ENCODE results near the gene CORT. TPM values are rescaled to one million over a fixed set of nuclear protein-coding genes. Genes with fewer than 3 reads are reported as not detected.

Gene CORT
- total and polyA plus RNA-seq, 2 donors: 0.26 to 0.43 TPM

GRCh38 chr1:10498231-10498630 is 48.4 kb downstream of the CORT start:
- Histone ChIP-seq H3K27ac (ENCODE audit: low read depth) (no peak overlapping the region), H3K4me3 (ENCODE audit: low read depth, low read length) (no peak overlapping the region), H3K4me1 (ENCODE audit: insufficient read depth) (no peaks in the 10 kb centered on the region), H3K36me3 (ENCODE audit: insufficient read depth) (no peaks in the 10 kb centered on the region)
- WGBS: 85% methylated on average over 8 of the region's 8 CpGs
- DNase-seq (ENCODE audit: extremely low spot score): no peak

Other genes with a start within 250 kb of the CORT start
- gene KIF1B, start 239.5 kb upstream of the CORT start, total RNA-seq: 96.0 TPM
- gene KIF1B, start 239.5 kb upstream of the CORT start, polyA plus RNA-seq: 17.2 TPM
- gene PGD, start 51.0 kb upstream of the CORT start, total RNA-seq: 19.5 TPM
- 65.3 TPM for gene PGD, start 51.0 kb upstream of the CORT start, polyA plus RNA-seq
- gene CENPS, start 19.6 kb upstream of the CORT start, total RNA-seq: 6.1 TPM
- gene CENPS, start 19.6 kb upstream of the CORT start, polyA plus RNA-seq: 13.8 TPM
- gene DFFA, start 22.5 kb downstream of the CORT start, total RNA-seq: 26.8 TPM
- gene DFFA, start 22.5 kb downstream of the CORT start, polyA plus RNA-seq: 25.5 TPM
- gene PEX14, start 24.9 kb downstream of the CORT start, total RNA-seq: 10.9 TPM
- gene PEX14, start 24.9 kb downstream of the CORT start, polyA plus RNA-seq: 76.1 TPM

Data from urinary bladder (tissue), 4 donors.